LoVo (cell line): ENCODE results near the gene SLC25A20.

Source experiments
- DNase-seq: peaks from one replicate; pipeline ENCODE4 v3.0.0-alpha.2; 2016; ENCODE audit warnings: low spot score

SLC25A20 gene

DNA sequence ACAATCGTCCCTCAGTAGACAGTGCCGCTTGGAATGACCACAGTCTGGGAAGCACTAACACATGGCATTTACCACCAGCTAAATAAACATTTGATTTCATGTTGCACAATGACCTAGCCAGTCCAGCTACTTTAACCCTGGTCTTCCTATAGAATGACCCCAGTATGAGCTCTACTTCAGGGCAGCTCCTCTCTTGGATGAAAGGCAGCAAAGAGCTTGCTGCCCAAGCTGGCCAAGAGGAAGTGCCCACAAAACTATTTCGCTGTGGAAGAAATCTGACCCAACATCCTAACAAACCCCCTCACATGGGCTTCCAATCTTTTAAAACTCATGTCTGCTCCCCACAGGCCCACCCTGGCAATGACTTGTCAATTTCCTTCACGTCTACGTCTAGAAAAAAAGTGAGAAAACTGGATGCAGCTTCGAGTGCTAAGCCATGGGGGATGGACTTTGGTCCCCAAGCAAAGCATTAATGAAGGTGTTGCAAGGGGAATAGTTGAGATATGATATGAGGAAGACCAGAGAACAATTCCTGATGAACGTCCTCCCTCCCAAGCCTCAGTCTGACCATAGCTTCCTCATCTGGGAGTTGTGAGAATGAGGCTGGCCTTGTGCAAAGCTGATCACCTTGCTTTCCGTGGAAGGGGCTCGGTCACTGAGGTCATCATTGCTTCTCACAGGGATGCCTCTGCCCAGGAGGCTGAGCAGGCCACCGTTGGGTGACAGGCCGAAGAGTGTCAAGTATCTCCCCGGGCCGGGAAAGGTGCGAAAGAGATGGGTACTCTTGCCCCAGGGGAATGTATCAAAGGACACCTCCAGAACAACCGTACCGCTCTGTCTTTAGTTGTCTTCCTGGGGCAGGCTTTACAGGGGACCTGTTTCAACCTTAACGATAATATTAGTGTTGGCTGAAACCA lies 964 bp downstream of the SLC25A20 start:
- DNase-seq, result no peak

DNA sequence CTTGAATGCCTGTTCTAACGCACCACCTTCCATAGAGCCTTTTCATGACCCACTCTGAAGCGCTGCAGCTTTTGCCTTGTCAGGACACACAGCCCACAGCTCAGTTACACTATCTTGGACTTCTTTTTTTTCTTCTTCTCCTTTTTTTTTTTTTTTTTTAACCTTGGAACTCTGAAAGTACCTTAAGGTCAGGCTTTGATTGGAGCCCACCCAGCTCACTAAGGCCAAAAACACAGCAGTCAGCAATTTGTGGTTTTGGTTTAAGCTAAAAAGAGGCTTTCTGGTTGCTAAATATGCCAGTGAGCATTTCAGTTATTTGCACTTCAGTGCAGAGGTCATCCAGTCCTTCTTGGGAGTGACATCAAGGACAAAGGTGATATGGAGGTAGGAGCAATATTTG lies 1.7 kb downstream of the SLC25A20 start:
- DNase-seq, result no peak

DNA sequence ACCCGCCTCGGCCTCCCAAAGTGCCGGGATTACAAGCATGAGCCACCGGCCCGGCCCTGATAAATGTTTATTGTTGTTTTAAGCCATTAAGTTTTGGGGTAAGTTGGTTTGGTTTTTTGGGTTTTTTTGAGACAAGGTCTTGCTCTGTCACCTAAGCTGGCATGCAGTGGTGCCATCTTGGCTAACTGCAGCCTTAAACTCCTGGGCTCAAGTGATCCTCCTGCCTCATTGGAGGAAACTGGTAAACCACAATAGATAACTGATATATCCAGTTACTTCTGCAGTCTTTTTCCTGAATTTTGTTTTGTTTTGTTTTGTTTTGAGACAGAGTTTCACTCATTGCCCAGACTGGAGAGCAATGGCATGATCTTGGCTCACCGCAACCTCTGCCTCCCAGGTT lies 4.2 kb downstream of the SLC25A20 start:
- DNase-seq, result no peak

DNA sequence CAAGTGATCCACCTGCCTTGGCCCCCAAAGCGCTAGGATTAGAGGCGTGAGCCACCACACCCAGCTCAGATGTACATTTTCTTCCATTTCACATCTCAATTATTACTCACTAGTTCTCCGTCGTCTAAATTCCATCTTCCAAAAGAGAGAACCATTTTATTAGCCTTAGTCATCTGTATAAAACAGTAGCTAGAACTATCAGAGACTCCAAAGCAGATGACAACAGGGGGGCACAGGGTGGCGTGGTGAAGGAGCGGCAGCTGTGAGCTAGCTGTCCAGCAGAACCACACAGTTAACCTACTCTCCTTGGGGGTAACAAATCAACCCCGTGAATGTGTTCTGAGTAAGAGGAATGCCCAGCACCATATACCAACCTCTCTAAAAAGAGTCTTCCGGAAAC lies 7.1 kb downstream of the SLC25A20 start:
- DNase-seq, result no peak

DNA sequence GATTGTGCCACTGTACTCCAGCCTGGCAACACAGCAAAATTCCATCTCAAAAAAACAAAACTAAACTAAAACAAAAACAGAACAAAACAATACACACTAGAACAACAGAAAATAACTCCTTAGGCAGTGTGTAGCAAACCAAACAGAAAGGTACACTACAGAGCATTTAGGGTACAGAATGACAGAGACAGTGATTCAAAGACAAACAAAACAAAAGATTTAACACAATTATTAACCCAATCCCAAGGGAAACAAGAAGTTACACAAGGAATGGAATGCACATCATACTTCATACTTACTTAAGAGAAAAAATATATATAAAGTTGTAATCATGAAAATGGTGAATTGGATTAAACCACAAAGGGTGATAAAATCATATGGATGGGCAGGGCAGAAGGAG lies 12.9 kb downstream of the SLC25A20 start:
- DNase-seq, result no peak

DNA sequence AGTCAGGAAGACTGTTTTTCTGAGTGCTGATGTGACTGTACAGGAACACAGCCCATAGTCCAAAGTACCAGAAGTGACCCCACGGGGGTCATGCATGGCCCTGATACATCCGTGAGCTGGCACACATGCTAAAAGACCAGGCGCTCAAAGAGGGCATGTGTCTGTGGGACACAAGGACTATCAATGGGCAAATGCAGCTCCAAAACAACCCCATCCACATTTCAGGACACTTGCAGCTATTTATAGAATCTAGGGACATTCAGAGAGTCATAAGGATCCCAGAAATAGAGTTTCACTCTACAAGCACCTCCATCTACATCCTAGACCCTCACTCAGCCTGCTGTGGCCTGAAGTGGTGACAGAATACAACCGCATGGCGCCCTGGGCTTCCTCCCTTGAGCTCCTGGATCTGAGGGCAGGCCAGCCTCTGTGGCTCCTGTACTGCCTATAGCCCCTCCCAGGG lies 17.0 kb downstream of the SLC25A20 start:
- DNase-seq, result no peak

DNA sequence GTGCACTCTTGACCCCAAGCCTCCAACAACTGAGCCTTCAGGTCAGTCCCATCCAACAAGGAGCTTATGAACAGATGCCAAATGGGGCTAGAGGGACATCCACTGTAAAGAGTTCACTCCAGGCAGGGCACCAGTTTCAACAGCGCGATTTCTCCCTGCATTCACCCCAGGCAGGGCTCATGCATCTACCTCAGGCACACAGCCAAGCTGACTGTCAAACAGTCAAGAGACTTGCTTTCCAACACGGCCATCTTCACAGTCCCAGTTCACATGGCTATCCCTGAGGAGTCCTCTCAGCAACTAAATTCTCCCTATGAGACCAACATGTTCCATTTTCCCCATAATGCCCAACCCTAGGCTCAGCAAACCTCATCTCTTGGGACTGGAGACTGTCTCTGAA lies 17.7 kb downstream of the SLC25A20 start:
- DNase-seq, result no peak

DNA sequence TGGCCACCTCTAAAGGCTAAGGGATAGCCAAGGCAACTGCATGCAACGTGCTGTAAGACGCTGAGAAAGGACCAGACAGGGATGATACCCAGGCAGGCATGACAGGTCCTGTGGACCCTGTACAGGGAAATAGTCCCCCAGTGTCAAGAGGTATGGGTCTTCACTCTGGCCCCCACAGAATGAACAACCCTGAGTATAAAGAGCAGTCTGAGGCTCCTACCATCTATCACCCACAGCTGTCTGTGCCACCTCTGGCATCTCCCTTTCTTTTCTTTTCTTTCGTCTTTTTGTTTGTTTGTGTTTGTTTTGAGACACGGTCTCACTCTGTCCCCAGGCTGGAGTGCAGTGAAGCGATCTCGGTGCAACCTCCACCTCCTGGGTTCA lies 18.7 kb downstream of the SLC25A20 start:
- no peak for DNase-seq

DNA sequence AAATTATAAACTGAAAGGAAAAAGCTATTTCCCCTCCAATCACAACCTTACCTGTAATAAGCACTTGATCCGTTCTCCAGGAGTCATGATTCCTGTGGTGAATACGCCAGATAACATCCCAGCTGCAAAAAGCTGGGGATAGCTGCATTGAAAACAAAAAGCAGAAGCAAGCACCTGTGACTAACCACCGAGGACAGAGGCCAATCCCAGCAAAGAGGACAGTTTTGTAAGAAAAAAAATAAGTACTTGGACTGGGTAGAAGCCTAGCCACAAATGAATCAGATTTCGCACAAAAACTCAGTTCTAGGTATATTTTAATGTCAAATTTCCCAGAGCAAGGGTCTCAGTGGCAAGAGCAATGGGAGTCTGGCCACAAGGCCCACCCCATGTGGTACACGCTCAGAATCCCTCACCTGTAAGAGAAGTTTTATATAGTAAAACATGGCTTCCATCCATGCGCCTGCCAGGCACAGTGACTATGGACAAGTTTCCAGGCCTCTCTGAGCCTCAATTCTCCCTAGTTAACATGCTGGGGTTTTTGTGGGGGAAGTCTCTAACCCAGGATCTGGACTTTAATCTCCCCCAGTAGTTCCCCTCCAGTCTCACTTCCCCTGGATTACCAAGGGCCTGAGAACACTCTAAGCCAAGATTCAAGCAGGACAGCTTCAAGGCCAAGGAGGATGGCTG lies 19.2 kb downstream of the SLC25A20 start:
- DNase-seq, result no peak

DNA sequence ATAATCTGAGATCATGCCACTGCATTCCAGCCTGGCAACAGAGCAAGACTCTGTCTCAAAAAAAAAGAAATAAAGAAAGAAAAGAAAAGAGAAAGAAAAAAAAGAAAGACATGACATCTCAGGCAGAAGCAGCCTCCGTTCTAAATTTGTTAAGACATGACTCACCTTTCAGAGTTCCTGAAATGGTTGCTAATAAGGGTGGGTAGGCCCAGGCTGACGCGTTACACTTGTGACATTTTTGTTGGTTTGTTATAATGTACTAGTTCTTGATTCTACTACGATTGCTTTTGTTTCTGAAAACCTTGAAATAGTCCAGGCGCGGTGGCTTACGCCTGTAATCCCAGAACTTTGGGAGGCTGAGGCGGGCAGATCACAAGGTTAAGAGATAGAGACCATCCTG lies 21.0 kb downstream of the SLC25A20 start:
- DNase-seq, result no peak

DNA sequence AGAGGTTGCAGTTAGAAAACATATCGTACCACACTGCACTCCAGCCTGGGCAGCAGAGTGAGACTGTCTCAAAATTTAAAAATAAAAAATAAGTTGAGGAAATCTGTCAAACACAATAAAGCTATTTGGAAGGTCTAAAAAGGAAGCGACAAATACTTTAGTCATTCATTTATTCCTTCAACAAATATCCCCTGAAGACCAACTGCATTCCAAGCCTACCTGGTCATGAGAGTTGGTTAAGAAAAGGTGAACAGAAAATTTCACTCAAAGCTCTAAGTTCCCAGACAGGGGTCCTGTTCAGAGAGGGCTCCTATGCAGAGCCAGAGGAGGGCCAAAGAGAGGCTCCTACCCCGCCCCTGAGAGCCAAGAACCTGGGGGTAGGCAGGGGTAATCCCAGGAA lies 35.6 kb downstream of the SLC25A20 start:
- DNase-seq, result no peak

DNA sequence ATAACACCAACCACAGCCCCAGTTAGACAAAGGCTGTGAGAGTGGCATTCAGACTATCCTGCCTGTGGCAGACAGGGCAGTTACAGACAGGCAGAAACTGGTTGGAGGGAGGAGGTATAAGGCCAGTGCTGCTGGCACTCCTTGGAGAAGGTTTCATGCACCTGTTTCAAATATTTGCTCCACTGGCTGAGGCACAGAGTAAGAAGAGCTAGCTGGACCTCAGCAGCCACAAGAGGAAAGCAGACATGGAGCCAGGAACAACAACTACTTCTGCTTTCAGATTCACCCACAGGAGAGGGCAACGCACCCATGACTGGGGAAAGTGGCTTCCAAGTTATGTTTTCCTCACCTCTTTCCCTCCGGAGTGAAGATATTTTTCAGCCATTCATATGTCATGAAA lies 39.5 kb downstream of the SLC25A20 start:
- DNase-seq, result no peak

DNA sequence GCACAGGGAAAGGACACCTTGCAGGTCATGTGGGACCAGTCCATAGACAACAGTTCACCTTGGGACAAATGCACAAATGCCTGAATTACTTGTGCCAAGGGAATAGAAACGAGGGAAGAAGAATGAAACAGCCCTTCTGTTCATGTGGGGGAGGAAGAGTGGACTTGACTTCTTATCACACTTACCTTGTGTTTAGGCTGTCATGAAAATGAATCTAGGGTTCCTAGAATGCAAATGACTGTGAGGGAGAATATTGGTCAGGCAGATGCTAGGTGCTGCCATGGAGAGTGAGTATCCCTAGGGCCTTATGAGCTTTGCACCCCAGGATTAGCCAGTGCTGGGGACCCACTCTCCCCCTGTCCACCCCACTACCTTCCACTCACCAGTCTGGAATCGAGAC lies 40.0 kb downstream of the SLC25A20 start:
- no peak for DNase-seq

DNA sequence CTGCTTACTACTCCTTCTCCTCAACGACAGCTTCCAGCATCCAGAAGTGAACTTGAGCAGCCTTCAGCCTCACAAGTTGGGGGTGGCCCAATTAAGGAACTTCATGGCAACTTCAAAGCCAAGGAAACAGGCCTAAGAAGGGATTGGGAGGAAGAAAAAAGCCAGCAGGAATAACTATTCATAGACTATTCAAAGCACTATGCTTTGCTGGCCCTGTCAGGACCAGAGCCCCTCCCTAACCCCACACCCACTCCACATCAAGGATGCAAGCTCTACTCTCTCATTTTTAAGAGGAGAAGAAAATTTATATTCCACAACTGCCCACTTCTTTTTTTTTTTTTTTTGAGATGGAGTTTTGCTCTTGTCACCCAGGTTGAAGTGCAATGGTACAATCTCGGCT lies 41.0 kb downstream of the SLC25A20 start:
- no peak for DNase-seq

DNA sequence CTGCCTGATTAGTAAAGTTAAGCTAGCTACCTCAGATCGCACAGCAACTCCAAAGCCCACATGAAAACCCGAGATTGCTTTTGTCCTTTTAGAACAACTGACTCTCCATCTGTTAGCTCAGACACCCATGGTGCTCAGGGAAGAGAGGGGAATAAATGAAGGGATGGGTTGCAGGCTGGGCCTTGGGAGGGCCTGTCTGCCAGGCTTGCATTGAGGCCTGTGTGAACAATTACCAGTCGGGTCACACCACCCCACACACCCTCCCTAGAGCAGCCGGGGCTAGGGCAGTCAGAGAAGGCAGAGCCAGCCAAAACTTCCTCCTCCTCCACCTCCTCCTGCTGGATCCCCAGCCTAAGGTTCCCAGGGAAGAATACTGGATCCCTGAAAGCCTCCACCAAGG lies 42.2 kb downstream of the SLC25A20 start:
- no peak for DNase-seq

DNA sequence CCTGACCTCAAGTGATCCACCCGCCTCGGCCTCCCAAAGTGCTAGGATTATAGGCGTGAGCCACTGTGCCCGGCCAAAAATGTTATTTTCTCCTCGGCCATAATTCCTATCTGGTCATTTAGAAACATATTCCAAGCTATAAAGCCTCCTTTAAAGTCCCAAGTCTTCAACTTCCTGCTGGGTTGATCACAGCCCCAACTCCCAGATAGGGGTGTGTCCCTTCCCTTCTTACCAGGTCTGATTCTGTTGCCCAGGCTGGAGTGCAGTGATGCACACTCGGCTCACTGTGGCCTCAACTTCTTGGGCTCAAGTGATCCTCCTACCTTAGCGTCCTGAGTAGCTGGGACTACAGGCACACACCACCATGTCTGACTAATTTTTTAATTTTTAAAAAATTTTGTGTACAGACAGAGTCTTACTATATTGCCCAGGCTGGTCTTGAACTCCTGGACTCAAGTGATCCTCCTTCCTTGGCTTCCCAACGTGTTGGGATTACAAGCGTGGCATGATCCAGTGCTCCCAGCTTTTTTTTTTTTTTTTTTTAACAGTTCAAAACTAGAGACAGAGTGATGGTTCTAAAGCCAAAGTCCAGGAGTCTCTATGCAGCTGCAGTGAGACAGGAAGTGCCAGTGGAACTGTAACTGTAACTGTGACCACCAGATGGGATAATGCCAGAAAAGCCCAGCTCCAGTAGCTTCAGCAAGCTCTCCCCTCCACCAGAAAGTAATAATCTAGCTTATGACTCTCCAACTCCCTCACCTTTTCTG lies 42.8 kb downstream of the SLC25A20 start:
- no peak for DNase-seq

DNA sequence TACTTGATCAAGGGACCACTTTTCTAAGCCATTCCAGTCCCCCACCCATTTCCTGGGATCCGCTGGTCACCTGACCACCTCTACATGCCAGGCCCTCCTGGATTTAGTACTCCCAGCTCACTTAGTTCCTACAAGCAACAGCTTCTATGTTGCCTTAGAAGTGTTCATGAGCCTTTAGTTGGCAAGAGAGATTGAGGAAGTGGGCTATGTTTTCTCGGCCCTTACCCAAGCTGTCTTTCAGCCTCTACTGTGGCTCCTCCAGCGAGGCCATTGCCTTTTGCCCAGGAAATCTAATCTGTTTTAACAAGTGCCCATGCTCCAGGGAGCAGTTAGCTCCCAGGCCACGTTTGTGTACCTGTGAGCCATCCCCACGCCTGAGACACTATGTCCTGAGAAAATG lies 46.5 kb downstream of the SLC25A20 start:
- no peak for DNase-seq

DNA sequence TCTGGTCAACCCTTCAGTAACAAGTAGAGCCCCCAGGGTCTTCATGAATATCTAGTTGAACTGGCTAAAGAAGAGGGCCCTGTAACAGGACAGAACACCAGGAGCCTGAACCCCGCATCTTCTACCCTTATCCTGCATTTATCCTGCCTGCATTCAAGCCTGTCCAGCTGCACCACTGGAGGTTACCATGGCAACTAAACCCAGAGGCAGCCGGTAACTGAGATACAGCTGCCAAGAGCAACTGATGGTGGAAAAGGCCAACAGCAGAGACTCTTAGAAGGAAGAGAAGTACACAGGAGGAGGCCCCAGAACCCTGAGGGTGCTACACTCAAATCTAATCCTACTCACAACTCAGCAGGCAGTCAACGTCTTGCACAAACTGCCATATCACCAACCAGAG lies 47.3 kb downstream of the SLC25A20 start:
- no peak for DNase-seq

DNA sequence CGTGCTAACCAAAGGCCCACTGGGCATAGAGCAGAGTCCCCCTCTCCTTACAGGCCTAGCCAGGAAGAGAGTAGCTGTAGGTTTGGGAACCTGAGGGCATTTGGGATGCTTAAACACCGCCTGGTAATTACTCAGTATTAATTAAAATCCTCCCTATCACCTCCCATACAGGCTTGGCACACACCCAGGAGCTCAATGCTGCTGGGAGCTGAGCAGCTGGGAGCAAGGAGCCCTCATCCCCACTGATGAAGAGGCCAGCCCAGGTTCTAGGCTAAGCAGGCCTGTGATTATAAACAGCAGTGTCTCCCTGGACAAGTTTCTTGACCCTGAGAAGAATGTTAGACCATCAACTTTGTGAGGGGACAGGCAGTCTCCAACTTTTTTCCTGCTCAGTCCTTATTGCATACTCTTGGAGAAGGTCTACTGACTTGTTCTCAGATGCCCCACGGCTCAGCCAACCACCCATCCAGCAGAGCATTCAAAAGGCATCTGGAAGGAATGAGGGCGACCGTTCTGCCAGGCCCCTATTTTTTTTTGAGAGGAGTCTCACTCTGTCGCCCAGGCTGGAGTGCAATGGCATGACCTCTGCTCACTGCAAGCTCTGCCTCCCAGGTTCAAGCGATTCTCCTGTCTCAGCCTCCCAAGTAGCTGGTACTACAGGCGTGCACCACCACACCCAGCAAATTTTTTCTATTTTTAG lies 49.7 kb downstream of the SLC25A20 start:
- DNase-seq, result no peak

DNA sequence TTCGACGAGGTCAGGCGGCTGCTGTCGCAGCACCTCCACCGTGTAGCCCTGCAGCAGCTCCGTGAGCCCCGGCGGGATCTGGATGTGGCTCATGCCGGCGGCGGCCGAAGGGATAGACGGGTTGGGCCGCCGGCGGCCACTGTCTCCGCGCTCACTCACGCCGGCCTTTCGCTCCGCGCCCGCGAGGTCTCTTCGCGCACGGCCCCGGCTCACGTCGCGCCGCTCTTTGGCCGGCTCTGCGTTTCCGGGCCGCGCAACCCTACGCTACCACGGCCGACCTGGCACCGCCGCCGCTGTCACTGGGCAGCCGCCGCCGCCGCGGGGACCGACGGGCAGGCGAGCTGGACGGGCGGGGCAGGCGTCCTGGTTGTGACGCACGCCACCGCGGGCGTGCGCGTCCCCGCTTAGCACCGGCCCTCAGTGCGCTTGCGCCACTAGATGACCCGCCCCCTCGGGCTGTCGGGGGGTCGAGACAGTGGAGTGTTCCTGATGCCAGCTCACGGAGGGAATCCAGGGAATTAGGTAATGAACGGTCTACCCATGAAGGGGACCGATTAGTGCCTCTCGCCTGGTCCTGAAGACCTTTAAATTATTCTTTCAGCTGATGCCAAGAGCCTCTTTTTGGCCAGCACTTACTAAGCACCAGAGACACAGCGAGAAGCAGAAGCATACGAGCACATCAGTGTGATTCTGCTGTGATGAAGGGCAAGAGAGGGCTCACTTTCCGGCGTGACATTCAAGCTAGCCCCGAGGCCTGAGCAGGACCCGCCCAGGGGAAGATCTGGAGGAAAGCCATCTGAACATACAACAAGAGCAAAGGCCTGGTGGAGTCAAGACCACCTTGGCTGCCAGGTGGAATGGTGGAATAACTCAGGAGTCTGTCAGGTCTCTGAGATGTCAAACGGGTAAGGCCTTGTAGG lies 50.9 kb downstream of the SLC25A20 start, which contains the start of gene PRKAR2A:
Gene PRKAR2A (minus strand): TSS at position 371 of the 920 bp plus-strand sequence. CDS start 278 bp downstream, at position 93.
- DNase-seq, result peak; percentile 86

DNA sequence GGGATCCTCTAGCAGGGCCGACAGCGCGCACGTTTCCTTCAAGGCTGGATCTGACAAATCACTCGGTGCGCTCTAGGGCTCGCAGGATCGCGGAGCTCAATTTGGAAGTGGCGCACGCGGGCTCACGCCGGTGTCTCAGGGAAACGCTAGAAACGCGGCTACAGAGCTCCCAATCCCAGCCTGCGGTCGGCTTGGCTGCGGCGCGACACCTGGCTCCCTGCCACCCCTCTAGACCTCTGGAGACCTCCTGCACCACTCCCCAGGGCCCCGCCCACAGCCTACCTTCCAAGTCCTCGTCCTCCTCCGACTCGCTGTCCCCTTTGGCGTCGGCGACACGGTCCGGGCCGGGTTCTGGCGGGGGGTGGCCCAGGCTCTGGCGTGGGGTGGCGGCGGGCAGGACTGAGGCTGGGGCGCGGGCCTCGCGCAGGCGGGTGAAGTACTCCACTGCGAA lies 51.6 kb downstream of the SLC25A20 start:
- DNase-seq, result peak; percentile 89
